Measurements from ENCODE around the gene SELENBP1.
"Not testable (repeated sequence)": the region's sequence is repeated elsewhere in the genome, so short reads cannot be mapped to it uniquely, and the experiment has no call there.

- not testable (repeated sequence) for TF ChIP-seq CTCF (conservative IDR thresholded peaks at IDR 0.05; ENCODE audit: low read depth, low read length); EZH2phosphoT487 (IDR thresholded peaks at IDR 0.05; ENCODE audit: borderline replicate concordance, low read length)
Observed at GRCh38 chr1:151390221-151391078, 17.9 kb upstream of the SELENBP1 start.
